ENCODE measurements around the gene KCNMA1.

KCNMA1 gene

DNA sequence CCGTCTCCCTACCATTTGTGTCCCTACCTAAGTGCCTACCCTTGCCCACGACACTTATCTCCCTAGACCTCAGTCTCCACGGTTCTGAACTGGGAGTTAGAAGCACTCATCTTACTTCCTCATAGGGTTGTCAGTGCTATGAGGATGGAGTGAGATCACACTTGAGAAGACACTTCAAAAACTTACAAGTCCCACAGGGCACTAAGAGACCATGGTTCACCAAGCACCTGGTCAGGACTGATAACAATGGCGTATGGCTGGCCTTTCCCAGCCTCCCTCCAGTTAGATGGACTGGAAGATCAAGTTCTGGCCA is 43.2 kb downstream of the KCNMA1 start:
- TF ChIP-seq RAD21 (IDR thresholded peaks at IDR 0.05; ENCODE audit: low read depth) (no peak), EGR1 (IDR thresholded peaks at IDR 0.05) (no peak), ZBTB7A (IDR thresholded peaks at IDR 0.05; ENCODE audit: low read depth) (no peak), TEAD4 (IDR thresholded peaks at IDR 0.05) (no peak), TAF1 (IDR thresholded peaks at IDR 0.05; ENCODE audit: low read depth) (no peak), CREB1 (IDR thresholded peaks at IDR 0.05; ENCODE audit: low read depth) (no peak), TCF12 (IDR thresholded peaks at IDR 0.05; ENCODE audit: low read depth) (no peak), CEBPB (IDR thresholded peaks at IDR 0.05) (no peak), YY1 (IDR thresholded peaks at IDR 0.05; ENCODE audit: low read depth) (no peak), EP300 (IDR thresholded peaks at IDR 0.05; ENCODE audit: borderline replicate concordance) (no peak), FOXM1 (IDR thresholded peaks at IDR 0.05; ENCODE audit: borderline replicate concordance, low read depth) (no peak), NFIC (IDR thresholded peaks at IDR 0.05) (no peak)
- TF ChIP-seq, protein P1, sequence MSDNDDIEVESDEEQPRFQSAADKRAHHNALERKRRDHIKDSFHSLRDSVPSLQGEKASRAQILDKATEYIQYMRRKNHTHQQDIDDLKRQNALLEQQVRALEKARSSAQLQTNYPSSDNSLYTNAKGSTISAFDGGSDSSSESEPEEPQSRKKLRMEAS (IDR thresholded peaks at IDR 0.05), result no peak
- TF ChIP-seq, protein P2, sequence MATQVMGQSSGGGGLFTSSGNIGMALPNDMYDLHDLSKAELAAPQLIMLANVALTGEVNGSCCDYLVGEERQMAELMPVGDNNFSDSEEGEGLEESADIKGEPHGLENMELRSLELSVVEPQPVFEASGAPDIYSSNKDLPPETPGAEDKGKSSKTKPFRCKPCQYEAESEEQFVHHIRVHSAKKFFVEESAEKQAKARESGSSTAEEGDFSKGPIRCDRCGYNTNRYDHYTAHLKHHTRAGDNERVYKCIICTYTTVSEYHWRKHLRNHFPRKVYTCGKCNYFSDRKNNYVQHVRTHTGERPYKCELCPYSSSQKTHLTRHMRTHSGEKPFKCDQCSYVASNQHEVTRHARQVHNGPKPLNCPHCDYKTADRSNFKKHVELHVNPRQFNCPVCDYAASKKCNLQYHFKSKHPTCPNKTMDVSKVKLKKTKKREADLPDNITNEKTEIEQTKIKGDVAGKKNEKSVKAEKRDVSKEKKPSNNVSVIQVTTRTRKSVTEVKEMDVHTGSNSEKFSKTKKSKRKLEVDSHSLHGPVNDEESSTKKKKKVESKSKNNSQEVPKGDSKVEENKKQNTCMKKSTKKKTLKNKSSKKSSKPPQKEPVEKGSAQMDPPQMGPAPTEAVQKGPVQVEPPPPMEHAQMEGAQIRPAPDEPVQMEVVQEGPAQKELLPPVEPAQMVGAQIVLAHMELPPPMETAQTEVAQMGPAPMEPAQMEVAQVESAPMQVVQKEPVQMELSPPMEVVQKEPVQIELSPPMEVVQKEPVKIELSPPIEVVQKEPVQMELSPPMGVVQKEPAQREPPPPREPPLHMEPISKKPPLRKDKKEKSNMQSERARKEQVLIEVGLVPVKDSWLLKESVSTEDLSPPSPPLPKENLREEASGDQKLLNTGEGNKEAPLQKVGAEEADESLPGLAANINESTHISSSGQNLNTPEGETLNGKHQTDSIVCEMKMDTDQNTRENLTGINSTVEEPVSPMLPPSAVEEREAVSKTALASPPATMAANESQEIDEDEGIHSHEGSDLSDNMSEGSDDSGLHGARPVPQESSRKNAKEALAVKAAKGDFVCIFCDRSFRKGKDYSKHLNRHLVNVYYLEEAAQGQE (IDR thresholded peaks at IDR 0.05; ENCODE audit: low read depth), result no peak
- TF ChIP-seq, protein P3, sequence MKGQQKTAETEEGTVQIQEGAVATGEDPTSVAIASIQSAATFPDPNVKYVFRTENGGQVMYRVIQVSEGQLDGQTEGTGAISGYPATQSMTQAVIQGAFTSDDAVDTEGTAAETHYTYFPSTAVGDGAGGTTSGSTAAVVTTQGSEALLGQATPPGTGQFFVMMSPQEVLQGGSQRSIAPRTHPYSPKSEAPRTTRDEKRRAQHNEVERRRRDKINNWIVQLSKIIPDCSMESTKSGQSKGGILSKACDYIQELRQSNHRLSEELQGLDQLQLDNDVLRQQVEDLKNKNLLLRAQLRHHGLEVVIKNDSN (IDR thresholded peaks at IDR 0.05), result no peak

DNA sequence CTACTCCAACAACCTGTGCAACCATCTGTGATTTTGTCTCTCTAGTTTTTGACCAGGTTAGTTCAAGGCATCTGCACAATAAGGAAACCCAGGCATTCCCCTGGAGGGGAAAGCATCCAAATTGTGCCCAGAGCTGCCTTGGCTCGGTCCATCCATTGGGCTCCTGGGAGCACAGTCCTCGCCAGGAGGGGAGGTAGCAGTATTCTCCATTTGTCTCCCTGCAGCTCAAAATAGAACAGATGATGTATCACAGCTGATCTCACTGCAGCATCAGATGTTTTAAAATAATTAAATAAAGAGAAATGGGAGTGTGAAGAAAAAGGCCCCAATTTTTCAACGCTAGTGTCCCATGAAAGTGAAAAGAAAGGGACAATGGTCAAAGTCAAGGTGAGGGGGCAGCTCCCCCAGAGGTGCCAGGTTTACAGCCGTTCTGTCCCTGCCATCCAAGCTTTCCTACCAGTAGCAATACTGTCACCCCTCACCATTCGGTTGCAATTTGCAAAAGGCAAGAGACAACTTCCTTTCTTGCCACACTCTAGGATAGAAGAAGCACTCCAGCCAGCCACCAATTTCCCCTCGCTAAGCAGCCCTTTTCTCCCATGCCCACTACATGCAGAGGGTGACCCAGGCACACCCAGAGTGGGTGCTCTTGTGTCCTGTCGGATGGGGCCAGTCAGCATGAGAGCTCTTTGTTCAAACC is 43.7 kb downstream of the KCNMA1 start:
- TF ChIP-seq YY1 (IDR thresholded peaks at IDR 0.05; ENCODE audit: low read depth), result no peak
- no peak for TF ChIP-seq TCF12 (IDR thresholded peaks at IDR 0.05; ENCODE audit: low read depth)
- TF ChIP-seq, protein P1 (IDR thresholded peaks at IDR 0.05), result no peak
- TF ChIP-seq CREB1 (IDR thresholded peaks at IDR 0.05; ENCODE audit: low read depth), result no peak
- TF ChIP-seq TEAD4 (IDR thresholded peaks at IDR 0.05), result no peak
- no peak for TF ChIP-seq FOXM1 (IDR thresholded peaks at IDR 0.05; ENCODE audit: borderline replicate concordance, low read depth)
- no peak for TF ChIP-seq RAD21 (IDR thresholded peaks at IDR 0.05; ENCODE audit: low read depth)
- TF ChIP-seq CEBPB (IDR thresholded peaks at IDR 0.05), result no peak
- TF ChIP-seq EGR1 (IDR thresholded peaks at IDR 0.05), result no peak
- no peak for TF ChIP-seq EP300 (IDR thresholded peaks at IDR 0.05; ENCODE audit: borderline replicate concordance)

DNA sequence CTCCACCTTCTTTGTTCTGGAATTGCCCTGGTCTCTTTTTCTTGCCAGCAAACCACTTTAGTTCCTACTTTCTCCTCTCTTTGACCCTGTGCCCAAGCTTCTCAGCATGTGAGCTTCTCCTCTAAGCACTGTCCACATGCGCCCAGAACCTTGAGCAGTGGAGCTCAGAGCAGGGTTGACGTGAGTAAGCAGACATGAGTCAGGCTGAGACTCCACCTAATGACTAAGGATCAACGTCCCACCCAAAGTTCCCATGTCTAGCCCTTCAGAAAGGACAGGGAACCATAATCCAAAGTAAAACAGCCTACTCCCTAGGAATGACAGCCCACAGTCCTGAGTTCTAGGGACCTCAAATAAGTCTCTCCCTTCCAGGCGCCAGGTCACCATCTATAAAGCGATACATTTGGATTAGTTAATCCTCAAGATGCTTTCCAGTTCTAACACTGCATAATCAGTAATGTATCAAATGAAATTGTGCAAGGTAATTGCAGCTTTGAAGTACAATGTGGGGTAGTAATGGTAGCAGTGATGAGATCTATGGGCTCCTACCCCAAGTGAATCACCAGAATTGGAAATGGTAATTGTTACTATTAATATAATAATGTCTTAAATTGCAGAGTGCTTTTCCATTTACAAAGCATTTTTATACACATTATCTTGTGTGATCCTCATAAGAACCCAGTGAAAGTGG is 44.5 kb downstream of the KCNMA1 start:
- TF ChIP-seq, protein P1 (IDR thresholded peaks at IDR 0.05), result 0 out of 2 replicates have a peak, but pooled peaks have one; percentile 32
- TF ChIP-seq NFIC (IDR thresholded peaks at IDR 0.05), result no peak

DNA sequence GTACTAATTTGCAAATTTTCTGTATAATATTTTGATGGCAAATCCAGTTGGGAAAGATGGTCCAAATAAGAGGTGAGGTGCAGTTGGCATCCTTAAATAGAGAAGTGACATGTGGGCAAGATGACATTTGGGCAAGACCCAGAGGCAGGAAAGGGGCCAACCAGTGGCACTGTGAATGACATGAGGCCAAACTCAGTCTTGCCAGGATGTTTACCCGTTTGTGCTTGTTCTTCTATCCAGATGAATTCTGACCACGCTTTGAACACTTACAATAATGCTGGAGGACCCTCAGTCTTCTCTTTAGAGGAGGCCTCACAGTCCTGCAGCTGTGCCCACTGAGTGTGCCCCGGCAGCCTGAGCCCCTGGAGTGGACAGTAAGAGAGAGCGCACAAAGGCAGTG is 45.1 kb downstream of the KCNMA1 start:
- TF ChIP-seq NFIC (IDR thresholded peaks at IDR 0.05) (no peak), CREB1 (IDR thresholded peaks at IDR 0.05; ENCODE audit: low read depth) (no peak), ZBTB7A (IDR thresholded peaks at IDR 0.05; ENCODE audit: low read depth) (no peak), CEBPB (IDR thresholded peaks at IDR 0.05) (no peak)
- TF ChIP-seq, protein P2 (IDR thresholded peaks at IDR 0.05; ENCODE audit: low read depth), result no peak

DNA sequence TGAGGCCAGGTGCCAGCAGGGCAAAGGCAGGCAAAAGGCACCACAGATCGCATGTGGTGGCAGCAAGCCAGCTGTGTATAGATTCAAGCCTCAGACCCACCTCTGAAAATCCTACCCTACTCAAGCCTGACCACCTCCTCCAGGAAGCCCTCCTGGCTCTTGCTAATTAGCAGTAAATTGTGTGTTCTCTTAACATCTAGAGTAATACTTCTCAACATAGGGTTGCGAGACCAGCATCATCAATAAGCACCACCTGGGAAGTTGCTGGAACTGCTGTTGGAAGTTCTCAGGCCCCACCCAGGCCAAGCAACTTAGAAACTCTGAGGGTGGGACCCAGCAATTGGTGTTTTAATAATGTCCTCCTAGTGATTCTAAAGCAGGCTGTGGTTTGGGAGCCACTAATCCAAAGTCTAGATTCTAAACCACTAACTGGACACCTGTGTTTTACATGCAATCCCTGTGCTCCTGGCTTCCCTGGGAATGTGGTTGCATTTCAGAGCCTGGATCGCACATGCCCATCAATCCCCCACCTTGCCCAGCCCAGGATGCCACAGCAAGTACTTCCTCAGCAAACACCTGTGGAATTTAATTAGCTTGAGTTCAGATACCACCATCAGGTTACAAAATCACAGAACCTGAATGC is 46.2 kb downstream of the KCNMA1 start:
- TF ChIP-seq, protein P3 (IDR thresholded peaks at IDR 0.05), result no peak
- no peak for TF ChIP-seq NFIC (IDR thresholded peaks at IDR 0.05)
- no peak for TF ChIP-seq EP300 (IDR thresholded peaks at IDR 0.05; ENCODE audit: borderline replicate concordance)
- no peak for TF ChIP-seq EGR1 (IDR thresholded peaks at IDR 0.05)
- TF ChIP-seq YY1 (IDR thresholded peaks at IDR 0.05; ENCODE audit: low read depth), result no peak
- no peak for TF ChIP-seq CREB1 (IDR thresholded peaks at IDR 0.05; ENCODE audit: low read depth)
- no peak for TF ChIP-seq TEAD4 (IDR thresholded peaks at IDR 0.05)
- TF ChIP-seq, protein P2 (IDR thresholded peaks at IDR 0.05; ENCODE audit: low read depth), result no peak

Measured in Ishikawa (cell line).